ENCODE data around the gene EHBP1.

EHBP1 gene

DNA sequence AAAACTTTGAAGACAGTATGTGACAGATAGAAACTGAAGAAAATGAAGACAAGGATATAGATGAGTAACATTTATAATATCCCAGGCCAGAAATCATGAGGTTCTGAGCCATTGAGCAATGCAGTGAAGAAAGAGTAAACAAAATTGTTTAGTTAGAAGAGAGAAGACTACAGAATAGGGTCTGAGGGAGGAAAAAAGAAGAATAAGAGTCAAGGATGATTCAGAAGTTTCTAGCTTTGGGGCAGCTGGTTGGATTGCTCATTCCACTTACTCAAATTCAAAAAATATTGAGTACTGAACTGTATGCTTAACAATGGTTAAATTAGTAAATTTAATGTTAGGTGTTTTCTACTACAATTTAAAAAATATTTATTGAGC, 190.1 kb downstream of the EHBP1 start:
- DNase-seq = no peak

DNA sequence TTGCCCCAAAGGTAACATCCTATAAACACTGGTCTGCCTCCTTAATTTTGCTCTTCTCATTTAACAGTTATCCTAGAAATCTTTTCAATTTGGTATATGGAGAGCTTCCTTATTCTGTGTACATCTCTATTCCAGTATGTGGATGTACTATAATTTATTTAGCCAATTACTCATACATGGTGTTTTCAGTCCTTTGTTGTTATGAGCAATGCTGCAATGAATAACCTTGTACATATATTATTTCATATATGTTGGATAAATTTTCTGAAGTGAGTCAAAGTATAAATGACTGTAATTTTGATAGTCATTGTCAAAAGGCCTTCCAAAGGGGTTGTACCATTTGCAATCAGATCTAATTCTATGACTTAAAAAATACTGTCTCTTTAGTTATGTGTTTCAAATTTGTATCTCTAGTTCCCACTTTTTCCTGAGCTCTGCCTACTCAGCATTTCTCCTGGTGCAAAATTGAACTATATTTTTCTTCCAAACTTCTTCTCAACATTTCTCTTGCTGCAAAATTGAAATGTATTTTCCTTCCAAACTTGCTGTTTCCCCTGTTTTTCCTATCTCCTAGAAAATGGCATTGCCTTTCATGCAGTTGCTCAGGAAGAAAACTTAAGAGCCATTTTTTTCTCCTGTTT, 191.8 kb downstream of the EHBP1 start:
- DNase-seq = no peak

DNA sequence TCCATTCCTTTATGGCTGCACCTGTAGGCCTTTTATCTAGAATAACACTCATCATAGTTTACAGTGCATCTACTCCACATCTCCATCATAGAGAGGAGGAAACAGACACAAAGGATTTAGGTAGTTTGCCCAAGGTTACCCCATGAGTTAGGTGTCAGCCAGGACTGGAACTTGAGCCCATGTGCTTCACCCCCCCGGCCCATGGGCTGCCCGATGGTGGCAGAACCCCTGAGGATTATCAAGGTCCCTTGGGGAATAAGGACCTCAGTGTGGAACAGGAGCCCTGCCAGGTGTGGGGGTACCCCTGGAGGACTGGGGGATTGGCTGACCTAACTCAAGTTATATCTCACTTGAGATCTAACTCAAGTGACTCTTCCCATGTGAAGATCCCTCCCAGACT, 198.8 kb downstream of the EHBP1 start:
- no peak for DNase-seq

DNA sequence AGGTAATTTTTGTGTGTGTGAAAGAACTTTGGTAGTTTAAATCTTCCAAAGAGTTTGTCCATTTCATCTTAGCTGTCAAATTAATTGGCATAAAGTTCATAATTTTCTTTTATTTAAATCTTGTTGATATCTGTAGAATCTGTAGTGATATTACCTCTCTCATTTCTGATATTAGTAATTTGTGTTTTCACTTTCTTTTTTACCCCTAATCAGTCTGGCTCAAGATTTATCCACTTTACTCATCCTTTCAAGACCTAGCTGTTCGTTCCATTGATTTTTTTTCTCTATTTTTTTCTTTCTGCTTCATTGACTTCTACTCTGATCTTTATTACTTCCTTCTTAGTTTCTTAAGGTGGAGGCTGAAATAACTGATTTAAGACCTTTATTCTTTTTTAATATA, 202.6 kb downstream of the EHBP1 start:
- DNase-seq = no peak

GRCh38 chr2:62913311-62913710, 207.8 kb downstream of the EHBP1 start:
- DNase-seq = no peak

DNA sequence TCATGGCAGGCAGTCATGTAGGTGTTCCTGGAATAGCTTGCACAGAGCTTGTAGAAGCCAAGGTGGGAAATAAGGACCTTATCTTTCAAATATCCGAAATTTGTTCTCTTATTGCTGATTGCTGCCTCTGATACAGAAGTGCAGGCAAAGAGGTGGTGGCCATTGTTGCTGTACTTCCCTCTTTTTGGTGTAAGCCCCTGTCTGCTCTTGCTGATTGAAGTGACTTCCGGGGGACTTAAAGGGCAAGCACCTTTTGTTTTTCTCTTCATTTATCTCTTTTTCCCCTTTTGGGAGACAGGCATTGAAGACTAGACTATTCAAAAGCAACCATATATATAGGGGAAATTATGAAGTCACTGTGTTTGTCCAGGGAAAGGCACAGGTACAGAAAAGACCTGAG, 213.5 kb downstream of the EHBP1 start:
- DNase-seq = no peak

- peak; percentile 7 for DNase-seq
Measured at GRCh38 chr2:62920070-62920469, 214.6 kb downstream of the EHBP1 start.

GRCh38 chr2:62923242-62923641, 217.7 kb downstream of the EHBP1 start:
- DNase-seq = no peak

GRCh38 chr2:62923881-62924280, 218.4 kb downstream of the EHBP1 start:
- no peak for DNase-seq

DNA sequence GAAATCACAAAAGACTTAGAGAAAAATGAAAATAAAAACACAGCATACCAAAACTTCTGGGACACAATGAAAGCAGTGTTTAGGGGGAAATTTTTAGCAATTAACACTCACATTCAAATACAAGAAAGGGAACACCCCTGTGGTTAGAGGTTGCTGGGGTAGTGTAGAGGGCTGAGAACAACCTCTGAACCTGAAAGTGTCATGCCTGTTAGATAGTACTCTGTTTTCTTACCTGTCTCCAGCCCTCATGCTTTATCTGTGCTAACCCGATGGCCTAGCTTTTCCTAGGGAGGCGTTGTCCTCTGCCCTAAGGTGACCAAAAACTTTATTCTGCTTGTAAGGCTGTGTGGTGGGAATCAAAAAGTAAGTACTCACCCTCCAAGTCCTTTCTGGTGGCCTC, 222.5 kb downstream of the EHBP1 start:
- no peak for DNase-seq

GRCh38 chr2:62931536-62931935, 226.0 kb downstream of the EHBP1 start:
- no peak for DNase-seq

- no peak for DNase-seq
Measured at GRCh38 chr2:62933398-62933917, 227.9 kb downstream of the EHBP1 start.

DNA sequence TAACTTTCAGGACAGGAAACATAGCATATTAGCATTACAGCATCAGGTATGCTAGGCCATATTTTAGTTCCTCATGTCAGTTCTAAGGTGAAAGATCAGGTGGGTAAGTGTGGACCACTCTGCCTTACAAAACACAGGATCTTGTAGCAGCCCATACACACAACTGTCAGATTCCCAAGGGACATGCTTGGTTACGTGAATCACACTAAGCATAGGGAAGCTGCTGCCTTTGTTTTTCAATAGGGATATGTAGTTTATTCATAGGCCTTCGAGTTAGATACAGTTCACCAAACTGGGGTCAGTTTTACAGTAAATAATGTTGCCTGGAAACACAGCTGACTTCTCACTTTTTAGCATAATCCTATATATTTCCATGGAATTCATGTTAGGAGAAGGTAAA, 229.0 kb downstream of the EHBP1 start:
- no peak for DNase-seq

DNA sequence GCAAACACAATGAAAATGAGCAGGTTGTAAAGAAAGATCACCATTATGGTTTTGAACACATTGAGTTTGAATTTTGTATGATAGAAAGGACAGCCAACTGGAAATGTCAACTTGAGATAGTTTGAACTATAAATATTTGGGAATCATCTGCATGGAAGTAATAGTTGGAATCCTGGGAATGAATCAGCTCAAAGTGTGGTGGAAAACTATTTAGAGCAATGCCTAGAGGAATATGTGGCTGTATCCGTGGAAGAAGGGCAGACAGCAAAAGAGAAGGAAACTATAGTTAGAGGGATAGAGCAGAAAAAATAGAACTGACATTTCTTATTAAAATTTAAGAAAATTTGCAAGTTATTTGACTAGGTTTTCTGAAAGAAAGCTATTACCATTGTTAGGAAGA, 232.6 kb downstream of the EHBP1 start:
- DNase-seq = no peak

DNA sequence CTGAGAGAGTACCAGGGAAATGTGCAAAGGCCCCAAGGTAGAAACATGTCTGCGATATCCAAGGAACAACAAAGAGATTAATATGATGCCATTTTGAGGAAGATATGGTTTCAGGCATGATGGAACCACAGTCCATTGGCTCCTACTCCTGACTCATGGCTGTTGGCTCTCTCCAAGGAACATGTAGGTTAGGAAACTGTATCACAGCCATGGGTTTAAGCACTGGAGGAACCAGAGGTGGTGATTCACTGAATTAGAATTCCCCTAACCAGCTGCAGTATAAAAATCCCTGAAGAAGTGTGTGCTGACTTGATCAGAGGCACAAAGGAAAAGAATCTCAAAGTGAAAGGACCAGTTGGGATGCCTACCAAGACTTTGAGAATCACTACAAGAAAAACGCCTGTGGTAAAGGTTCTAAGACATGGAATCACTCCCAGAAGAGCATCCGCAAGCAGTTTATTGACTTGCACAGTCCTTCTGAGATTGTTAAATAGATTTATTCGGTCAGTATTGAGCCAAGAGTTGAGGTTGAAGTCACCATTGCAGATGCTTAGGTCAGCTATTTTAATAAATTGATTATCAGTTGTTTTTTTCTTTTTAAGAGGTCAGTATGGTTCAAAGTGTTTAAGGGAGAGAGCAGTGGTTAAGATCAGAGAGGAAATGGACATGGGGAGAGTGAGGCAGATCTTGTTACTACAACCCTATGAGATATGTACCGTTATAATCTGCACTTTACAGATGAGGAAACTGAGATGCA, 234.4 kb downstream of the EHBP1 start:
- DNase-seq = no peak

DNA sequence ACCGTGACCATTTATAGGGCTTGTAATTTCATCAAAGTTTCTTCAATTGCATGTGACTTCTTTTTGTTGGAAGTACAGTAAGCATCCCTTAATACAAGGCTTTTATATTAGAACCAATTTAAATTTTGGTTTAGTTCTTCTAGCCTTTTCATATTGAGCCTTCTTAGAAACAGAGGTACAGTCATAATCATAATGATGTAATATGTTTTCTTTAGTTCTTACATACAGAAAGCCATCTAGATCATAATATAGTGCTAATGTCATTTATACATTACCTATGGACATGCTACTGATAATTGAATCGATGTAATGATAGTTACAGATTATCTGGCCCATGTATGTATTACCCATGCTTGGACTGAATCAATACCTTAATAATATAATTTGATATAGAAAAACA, 235.2 kb downstream of the EHBP1 start:
- no peak for DNase-seq

DNA sequence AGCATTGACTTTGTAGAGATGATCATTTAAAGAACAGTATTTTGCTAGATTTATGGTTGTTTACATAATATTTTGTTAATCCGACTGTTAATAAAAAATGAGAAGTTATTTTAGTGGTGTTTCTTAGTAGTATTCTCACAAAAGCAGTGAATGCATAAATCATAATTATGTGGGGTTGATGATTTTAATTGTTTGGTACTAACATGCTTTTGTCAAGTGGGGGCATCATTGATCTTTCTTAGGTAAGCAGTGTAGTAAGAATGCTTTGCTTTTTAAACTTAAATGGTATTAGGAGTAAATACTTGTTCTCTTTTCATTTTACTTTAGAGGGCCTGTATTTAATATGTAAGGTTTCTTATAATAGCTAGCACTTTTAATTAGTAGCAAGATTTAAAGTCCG, 235.9 kb downstream of the EHBP1 start:
- DNase-seq = no peak

- no peak for DNase-seq
Measured at GRCh38 chr2:62944362-62944761, 238.8 kb downstream of the EHBP1 start.

GRCh38 chr2:62947403-62947802, 241.9 kb downstream of the EHBP1 start:
- no peak for DNase-seq

- DNase-seq = no peak
Measured at GRCh38 chr2:62956651-62957050, 251.1 kb downstream of the EHBP1 start.

DNA sequence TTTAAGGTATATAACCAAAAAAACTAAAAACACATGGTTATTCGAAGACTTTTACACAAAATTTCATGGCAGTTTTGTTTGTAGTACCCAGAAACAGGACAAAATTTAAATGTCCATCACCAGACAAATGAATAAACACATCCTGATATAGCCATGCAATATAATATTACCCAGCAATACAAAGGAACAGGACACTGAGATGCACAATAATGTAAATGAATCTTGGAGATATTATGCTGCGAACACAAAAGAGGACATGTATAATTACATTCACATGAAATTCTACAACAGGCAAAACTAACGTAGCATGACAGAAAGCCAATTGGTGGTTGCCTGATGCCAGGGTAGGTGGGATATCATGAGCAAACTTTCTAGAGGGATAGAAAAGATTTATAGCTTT, 252.7 kb downstream of the EHBP1 start:
- no peak for DNase-seq

- no peak for DNase-seq
Measured at GRCh38 chr2:62964050-62964449, 258.5 kb downstream of the EHBP1 start.

- DNase-seq = no peak
Measured at GRCh38 chr2:62964671-62965070, 259.2 kb downstream of the EHBP1 start.

DNA sequence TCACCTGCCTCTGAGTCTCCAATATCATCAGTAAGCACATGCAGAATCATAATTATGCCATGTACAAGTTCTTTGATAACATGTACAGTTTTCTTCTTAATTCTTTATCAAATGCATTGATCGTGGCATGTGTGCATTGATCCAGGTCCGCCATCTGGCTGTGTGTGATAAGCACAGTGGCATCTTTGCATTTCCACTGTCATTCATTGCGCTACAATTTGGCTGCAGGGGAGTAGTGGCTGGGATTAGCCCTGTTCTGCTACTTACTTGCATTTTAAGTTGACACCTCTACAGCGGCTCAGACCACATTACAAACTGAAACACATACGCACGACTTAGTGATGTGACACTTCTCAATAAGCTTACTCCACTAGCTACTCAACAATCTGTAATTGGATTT, 261.5 kb downstream of the EHBP1 start:
- no peak for DNase-seq

GRCh38 chr2:62968168-62968567, 262.7 kb downstream of the EHBP1 start:
- no peak for DNase-seq

All from activated CD4-positive, alpha-beta T cell treated with anti-CD3 and anti-CD28 coated beads, Interleukin-10, Interleukin-2, amounts not matched to agents 100 ng/mL and 50 ng/mL, durations not matched to agents 16 hours and 8 hours (primary cell).